MCF 10A (cell line): Measurements from ENCODE around the gene RBSN. TPM values are rescaled to one million over a fixed set of nuclear protein-coding genes. Genes with fewer than 3 reads are reported as not detected.

Experiments
- BruUV-seq: library from RNA; stranded (reverse); fragments of 400-500 nt; replicated peaks from 2 replicates; lab custom pipeline; 2021; lab: Mats Ljungman, UMichigan
- CTCF ChIA-PET: fragments of 300-600 bp; sonication (Branson Sonifier 250); formaldehyde crosslinking; extraction: SDS; loops from one replicate; lab custom pipeline; 2021; ENCODE audit warnings: antibody characterized with exemption, inconsistent platforms; lab: Yijun Ruan, JAX
- POLR2A ChIA-PET: fragments of 300-600, 350-650 bp; sonication (Branson Sonifier 250); formaldehyde crosslinking; extraction: SDS; loops from one replicate; lab custom pipeline; 2020; ENCODE audit warnings: antibody characterized with exemption, inconsistent platforms; lab: Yijun Ruan, JAX
- DNase-seq: peaks from one replicate; pipeline ENCODE4 v3.0.0-alpha.2; 2018; ENCODE audit not compliant: unreplicated experiment
- H3K27ac Mint-ChIP-seq: one replicate; pipeline ENCODE4 v1.8.0; 2022; ENCODE audit warnings: mild to moderate bottlenecking, low read depth, mixed read lengths; ENCODE audit not compliant: unreplicated experiment
- H3K27me3 Mint-ChIP-seq: one replicate; pipeline ENCODE4 v1.8.0; 2022; ENCODE audit warnings: mixed read lengths; ENCODE audit not compliant: insufficient read depth, unreplicated experiment
- H3K36me3 Mint-ChIP-seq: one replicate; pipeline ENCODE4 v1.8.0; 2022; ENCODE audit warnings: mild to moderate bottlenecking, moderate library complexity, mixed read lengths; ENCODE audit not compliant: insufficient read depth, unreplicated experiment
- H3K4me1 Mint-ChIP-seq: one replicate; pipeline ENCODE4 v1.8.0; 2022; ENCODE audit warnings: mixed read lengths; ENCODE audit not compliant: insufficient read depth, unreplicated experiment
- H3K4me3 Mint-ChIP-seq: one replicate; pipeline ENCODE4 v1.8.0; 2022; ENCODE audit warnings: mild to moderate bottlenecking, moderate library complexity, mixed read lengths; ENCODE audit not compliant: unreplicated experiment
- H3K9me3 Mint-ChIP-seq: one replicate; pipeline ENCODE4 v1.8.0; 2022; ENCODE audit warnings: mixed read lengths; ENCODE audit not compliant: unreplicated experiment
- CTCF ChIP-seq: fragments of 200-600 bp; IDR thresholded peaks from one replicate; pipeline ENCODE4 v1.8.0; 2022; ENCODE audit warnings: antibody characterized with exemption, mild to moderate bottlenecking; ENCODE audit not compliant: unreplicated experiment
- intact Hi-C: fragments of 100-400 bp; cut with micrococcal nuclease; formaldehyde crosslinking; loops from 2 replicates; pipeline ENCODE4 v1.14.1; 2022
- total RNA-seq: library from RNA; stranded (reverse); gene quantifications from 2 replicates; pipeline ENCODE4 v1.2.3, GENCODE V29; 2022

Gene RBSN
- total RNA-seq, 1 experiment from 2014 or later, result 39.6 TPM

- no peak for TF ChIP-seq CTCF
- Mint-ChIP-seq H3K36me3 (peaks cover 47% of the 10 kb centered on the region), H3K27ac (no peak overlapping the region), H3K4me3 (no peak overlapping the region), H3K27me3 (no peaks in the 10 kb centered on the region), H3K4me1 (peaks cover 12% of the 10 kb centered on the region), H3K9me3 (no peaks in the 10 kb centered on the region)
- POLR2A ChIA-PET, result interaction anchor here (0.7 kb wide), 1 partner anchor 395 kb away, joined by 3 read pairs; no protein-coding TSS in a partner anchor
- DNase-seq, result no peak
- intact Hi-C loops, result no loop called here
- no TSS peak for BruUV-seq
- CTCF ChIA-PET, result interaction anchor here (0.6 to 1.0 kb wide), 2 partner anchors 139 to 387 kb away, joined by 3 to 4 read pairs; no protein-coding TSS in a partner anchor
Observed at GRCh38 chr3:15060029-15060428, 38.9 kb downstream of the RBSN start.

- H3K4me3 Mint-ChIP-seq, result no peak overlapping the region
- peaks cover 62% of the 10 kb centered on the region for H3K36me3 Mint-ChIP-seq
- TF ChIP-seq CTCF, result no peak
- H3K27me3 Mint-ChIP-seq, result no peaks in the 10 kb centered on the region
- intact Hi-C loops, result no loop called here
- POLR2A ChIA-PET, result no interaction called here
- peaks cover 6% of the 10 kb centered on the region for H3K4me1 Mint-ChIP-seq
- no peaks in the 10 kb centered on the region for H3K9me3 Mint-ChIP-seq
- CTCF ChIA-PET, result interaction anchor here (1.1 to 2.5 kb wide), 2 partner anchors 51 to 130 kb away, joined by 3 to 12 read pairs; no protein-coding TSS in a partner anchor
- no peak overlapping the region for H3K27ac Mint-ChIP-seq
- no peak for DNase-seq
- BruUV-seq, result no TSS peak
Observed at GRCh38 chr3:15056676-15057404, 42.1 kb downstream of the RBSN start.

GRCh38 chr3:15055019-15055557 lies 43.9 kb downstream of the RBSN start:
- Mint-ChIP-seq H3K9me3 (no peaks in the 10 kb centered on the region), H3K4me3 (no peak overlapping the region), H3K27me3 (no peaks in the 10 kb centered on the region), H3K36me3 (peaks cover 76% of the 10 kb centered on the region), H3K27ac (no peak overlapping the region), H3K4me1 (peaks cover 6% of the 10 kb centered on the region)
- BruUV-seq, result no TSS peak
- POLR2A ChIA-PET, result interaction anchor here (0.9 kb wide), 1 partner anchor 9 kb away, joined by 3 read pairs; no protein-coding TSS in a partner anchor
- intact Hi-C loops, result no loop called here
- CTCF ChIA-PET, result interaction anchor here (0.6 kb wide), 1 partner anchor 1168 kb away, joined by 4 read pairs; no protein-coding TSS in a partner anchor
- no peak for DNase-seq
- no peak for TF ChIP-seq CTCF

GRCh38 chr3:15053541-15053940 lies 45.4 kb downstream of the RBSN start:
- intact Hi-C loops, result no loop called here

More at GRCh38 chr3:15053541-15053940, 45.4 kb downstream of the RBSN start:
- no TSS peak for BruUV-seq
- Mint-ChIP-seq H3K36me3 (peaks cover 76% of the 10 kb centered on the region), H3K27me3 (no peaks in the 10 kb centered on the region), H3K27ac (no peak overlapping the region), H3K4me1 (peaks cover 6% of the 10 kb centered on the region), H3K4me3 (no peak overlapping the region), H3K9me3 (no peaks in the 10 kb centered on the region)
- no peak for DNase-seq
- POLR2A ChIA-PET, result no interaction called here
- CTCF ChIA-PET, result interaction anchor here (0.6 kb wide), 1 partner anchor 479 kb away, joined by 3 read pairs; no protein-coding TSS in a partner anchor
- TF ChIP-seq CTCF, result no peak
